ENCODE measurements around the gene TRAPPC2L. TPM values are rescaled to one million over a fixed set of nuclear protein-coding genes. Genes with fewer than 3 reads are reported as not detected.

The TRAPPC2L gene
- total and polyA plus RNA-seq, 11 donors, result 20.3 to 65.7 (median 44.2) TPM

GRCh38 chr16:88841521-88842307 is 15.2 kb upstream of the TRAPPC2L start:
- no peak overlapping the region for H3K27ac ChIP-seq
- no peaks in the 10 kb centered on the region for H3K9me3 ChIP-seq
- no peak overlapping the region for H3K4me3 ChIP-seq
- DNase-seq (no peak), ATAC-seq (no peak)
- H3K36me3 ChIP-seq, result peaks cover 0 to 43% (median 22%) of the 10 kb centered on the region in 9 donors
- H3K4me1 ChIP-seq, result no peaks in the 10 kb centered on the region
- H3K27me3 ChIP-seq, result no peaks in the 10 kb centered on the region
- intact Hi-C loops (cut with DNase I), result no loop called here
- WGBS, 4 donors, result 92 to 94% (median 94%) methylated on average over 23 to 40 of the region's 40 CpGs
- no peak for TF ChIP-seq POLR2A (IDR thresholded peaks at IDR 0.05)
- no peak for TF ChIP-seq CTCF (IDR thresholded peaks at IDR 0.05)

GRCh38 chr16:88842308-88842756 is 14.6 kb upstream of the TRAPPC2L start:
- TF ChIP-seq CTCF (IDR thresholded peaks at IDR 0.05), result no peak
- no peak for TF ChIP-seq POLR2A (IDR thresholded peaks at IDR 0.05)
- H3K36me3 ChIP-seq, result peaks cover 0 to 43% (median 24%) of the 10 kb centered on the region in 9 donors
- no peak for ATAC-seq
- H3K4me3 ChIP-seq, result no peak overlapping the region
- WGBS, 4 donors, result 82 to 96% (median 94%) methylated on average over 9 to 15 of the region's 15 CpGs
- no peaks in the 10 kb centered on the region for H3K27me3 ChIP-seq
- DNase-seq, result no peak
- no peaks in the 10 kb centered on the region for H3K4me1 ChIP-seq
- H3K27ac ChIP-seq, result no peak overlapping the region
- no peaks in the 10 kb centered on the region for H3K9me3 ChIP-seq
- intact Hi-C loops (cut with DNase I), result no loop called here

GRCh38 chr16:88842806-88843205 is 14.1 kb upstream of the TRAPPC2L start:
- Histone ChIP-seq H3K36me3 (peaks cover 0 to 45% (median 24%) of the 10 kb centered on the region in 9 donors), H3K4me1 (no peaks in the 10 kb centered on the region), H3K27ac (no peak overlapping the region), H3K27me3 (no peaks in the 10 kb centered on the region), H3K4me3 (no peak overlapping the region), H3K9me3 (no peaks in the 10 kb centered on the region)
- ATAC-seq (no peak), DNase-seq (no peak)
- TF ChIP-seq POLR2A (IDR thresholded peaks at IDR 0.05) (no peak), CTCF (IDR thresholded peaks at IDR 0.05) (no peak)
- 95 to 97% (median 96%) methylated on average over 21 to 25 of the region's 25 CpGs for WGBS, 4 donors
- intact Hi-C loops (cut with DNase I), result no loop called here

- no peak for ATAC-seq
- no peaks in the 10 kb centered on the region for H3K4me1 ChIP-seq
These were observed 13.7 kb upstream of the TRAPPC2L start for GRCh38 chr16:88843256-88843655.

More at GRCh38 chr16:88843256-88843655, 13.7 kb upstream of the TRAPPC2L start:
- Histone ChIP-seq H3K9me3 (no peaks in the 10 kb centered on the region), H3K27ac (no peak overlapping the region), H3K27me3 (no peaks in the 10 kb centered on the region), H3K36me3 (peaks cover 0 to 43% (median 22%) of the 10 kb centered on the region in 9 donors), H3K4me3 (no peak overlapping the region)
- no peak for DNase-seq
- 91 to 95% (median 95%) methylated on average over 19 to 20 of the region's 20 CpGs for WGBS, 4 donors
- intact Hi-C loops (cut with DNase I), result no loop called here
- no peak for TF ChIP-seq POLR2A (IDR thresholded peaks at IDR 0.05)
- TF ChIP-seq CTCF (IDR thresholded peaks at IDR 0.05), result no peak

Data from heart left ventricle (tissue), 16 donors.